Activated naive CD4-positive, alpha-beta T cell treated with anti-CD3 and anti-CD28 coated beads, Interleukin-2, amount 50 U/mL, for 72 hours (primary cell): ENCODE measurements around the gene PRKCH. TPM values are rescaled to one million over a fixed set of nuclear protein-coding genes. Genes with fewer than 3 reads are reported as not detected.
A peak's percentile ranks its signal among the peaks of the same experiment; 100 is the strongest.

Experiments used
- ATAC-seq, 2 donors: fragments of 150-1000 bp; cut with Tn5 transposase; 2 replicates each; pipeline ENCODE4 v1.10.0; 2021; ENCODE audit warnings: mild to moderate bottlenecking in 2 of 2, moderate library complexity in 2 of 2
- DNase-seq, 2 donors: peaks; one replicate each; pipeline ENCODE4 v3.0.0; 2021 to 2022; ENCODE audit warnings: low spot score in 2 of 2
- H3K27ac Mint-ChIP-seq, 2 donors: one replicate each; pipeline ENCODE4 v1.8.0; 2022; ENCODE audit warnings: mild to moderate bottlenecking in 2 of 2, mixed read lengths in 2 of 2
- H3K36me3 Mint-ChIP-seq, 2 donors: one replicate each; pipeline ENCODE4 v1.8.0; 2022; ENCODE audit warnings: mixed read lengths in 2 of 2
- H3K9me3 Mint-ChIP-seq, 2 donors: one replicate each; pipeline ENCODE4 v1.8.0; 2022; ENCODE audit warnings: mixed read lengths in 2 of 2
- total RNA-seq, 2 donors: library from RNA; stranded (reverse); gene quantifications; one replicate each; pipeline ENCODE4 v1.2.3, GENCODE V29; 2022

The PRKCH gene
- total RNA-seq, 2 donors from 2014 or later, result 131 to 216 TPM

- no peak for DNase-seq
- ATAC-seq, result peak in 1 of 2 donors; percentile 25
- Mint-ChIP-seq H3K9me3 (no peaks in the 10 kb centered on the region), H3K27ac (no peak overlapping the region), H3K36me3 (peaks cover 0 to 2% of the 10 kb centered on the region in 2 donors)
Measured at GRCh38 chr14:61364243-61364642, 42.9 kb downstream of the PRKCH start.

GRCh38 chr14:61365667-61366212 is 44.4 kb downstream of the PRKCH start:
- no peak for ATAC-seq
- Mint-ChIP-seq H3K36me3 (peaks cover 0 to 11% of the 10 kb centered on the region in 2 donors), H3K27ac (no peak overlapping the region), H3K9me3 (no peaks in the 10 kb centered on the region)
- no peak for DNase-seq

- Mint-ChIP-seq H3K27ac (peak overlapping the region in 1 of 2 donors; percentile 84), H3K9me3 (peaks cover 3 to 4% of the 10 kb centered on the region in 2 donors), H3K36me3 (peaks cover 6 to 26% of the 10 kb centered on the region in 2 donors)
- DNase-seq (no peak), ATAC-seq (no peak)
Measured at GRCh38 chr14:61368114-61368710, 46.8 kb downstream of the PRKCH start.

GRCh38 chr14:61368781-61369453 is 47.5 kb downstream of the PRKCH start:
- H3K36me3 Mint-ChIP-seq, result peaks cover 13 to 33% of the 10 kb centered on the region in 2 donors
- H3K27ac Mint-ChIP-seq, result peak overlapping the region; percentile 13 to 39

GRCh38 chr14:61369454-61369810 is 48.1 kb downstream of the PRKCH start:
- no peak for ATAC-seq
- peaks cover 18 to 38% of the 10 kb centered on the region in 2 donors for H3K36me3 Mint-ChIP-seq
- peak overlapping the region; percentile 13 to 39 for H3K27ac Mint-ChIP-seq
- DNase-seq, result no peak
- peaks cover 5 to 10% of the 10 kb centered on the region in 2 donors for H3K9me3 Mint-ChIP-seq

More at GRCh38 chr14:61368781-61369453, 47.5 kb downstream of the PRKCH start:
- ATAC-seq (no peak), DNase-seq (no peak)
- peaks cover 5 to 7% of the 10 kb centered on the region in 2 donors for H3K9me3 Mint-ChIP-seq

- ATAC-seq (peak; percentile 68 to 90), DNase-seq (no peak)
- Mint-ChIP-seq H3K9me3 (peaks cover 20 to 21% of the 10 kb centered on the region in 2 donors), H3K27ac (peak overlapping the region; percentile 79 to 80), H3K36me3 (peaks cover 36 to 68% of the 10 kb centered on the region in 2 donors)
Measured at GRCh38 chr14:61372379-61372778, 51.0 kb downstream of the PRKCH start.

- Mint-ChIP-seq H3K36me3 (peaks cover 36 to 74% of the 10 kb centered on the region in 2 donors), H3K9me3 (peaks cover 20 to 21% of the 10 kb centered on the region in 2 donors), H3K27ac (peak overlapping the region; percentile 79 to 80)
- no peak for DNase-seq
- ATAC-seq, result peak; percentile 1 to 64
Measured at GRCh38 chr14:61372842-61373555, 51.6 kb downstream of the PRKCH start.

- DNase-seq, result no peak
- ATAC-seq, result no peak
- Mint-ChIP-seq H3K27ac (peak overlapping the region; percentile 79 to 80), H3K9me3 (peaks cover 20 to 21% of the 10 kb centered on the region in 2 donors), H3K36me3 (peaks cover 47 to 83% of the 10 kb centered on the region in 2 donors)
Measured at GRCh38 chr14:61374284-61374683, 52.9 kb downstream of the PRKCH start.

GRCh38 chr14:61375218-61375617 is 53.8 kb downstream of the PRKCH start:
- H3K9me3 Mint-ChIP-seq, result peaks cover 20 to 21% of the 10 kb centered on the region in 2 donors
- no peak for ATAC-seq
- no peak for DNase-seq
- H3K27ac Mint-ChIP-seq, result peak overlapping the region; percentile 67 to 90
- peaks cover 47 to 88% of the 10 kb centered on the region in 2 donors for H3K36me3 Mint-ChIP-seq

GRCh38 chr14:61376314-61376713 is 54.9 kb downstream of the PRKCH start:
- Mint-ChIP-seq H3K27ac (peak overlapping the region; percentile 1 to 65), H3K36me3 (peaks cover 47 to 86% of the 10 kb centered on the region in 2 donors), H3K9me3 (peaks cover 20 to 21% of the 10 kb centered on the region in 2 donors)
- ATAC-seq, result peak in 1 of 2 donors; percentile 13
- no peak for DNase-seq

GRCh38 chr14:61377749-61378148 is 56.4 kb downstream of the PRKCH start:
- DNase-seq (no peak), ATAC-seq (no peak)
- Mint-ChIP-seq H3K27ac (peak overlapping the region; percentile 65 to 78), H3K36me3 (peaks cover 46 to 77% of the 10 kb centered on the region in 2 donors), H3K9me3 (peaks cover 20 to 21% of the 10 kb centered on the region in 2 donors)

- ATAC-seq (peak; percentile 41 to 60), DNase-seq (no peak)
- Mint-ChIP-seq H3K27ac (peak overlapping the region; percentile 58 to 65), H3K9me3 (peaks cover 9 to 16% of the 10 kb centered on the region in 2 donors), H3K36me3 (peaks cover 26 to 57% of the 10 kb centered on the region in 2 donors)
Measured at GRCh38 chr14:61379639-61380184, 58.3 kb downstream of the PRKCH start.

- Mint-ChIP-seq H3K9me3 (peaks cover 0 to 7% of the 10 kb centered on the region in 2 donors), H3K27ac (peak overlapping the region in 1 of 2 donors; percentile 65), H3K36me3 (peaks cover 17 to 44% of the 10 kb centered on the region in 2 donors)
- no peak for DNase-seq
- ATAC-seq, result no peak
Measured at GRCh38 chr14:61380984-61381383, 59.6 kb downstream of the PRKCH start.

- ATAC-seq (no peak), DNase-seq (no peak)
- Mint-ChIP-seq H3K36me3 (peaks cover 12 to 39% of the 10 kb centered on the region in 2 donors), H3K27ac (peak overlapping the region in 1 of 2 donors; percentile 65), H3K9me3 (peaks cover 0 to 1% of the 10 kb centered on the region in 2 donors)
Measured at GRCh38 chr14:61381553-61381952, 60.2 kb downstream of the PRKCH start.

- Mint-ChIP-seq H3K36me3 (peaks cover 11 to 26% of the 10 kb centered on the region in 2 donors), H3K9me3 (no peaks in the 10 kb centered on the region), H3K27ac (no peak overlapping the region)
- DNase-seq (no peak), ATAC-seq (no peak)
Measured at GRCh38 chr14:61382842-61383241, 61.5 kb downstream of the PRKCH start.

- DNase-seq (peak in 1 of 2 donors; percentile 65), ATAC-seq (peak; percentile 27 to 37)
- H3K27ac Mint-ChIP-seq, result no peak overlapping the region
- peaks cover 0 to 5% of the 10 kb centered on the region in 2 donors for H3K36me3 Mint-ChIP-seq
- no peaks in the 10 kb centered on the region for H3K9me3 Mint-ChIP-seq
Measured at GRCh38 chr14:61385002-61385685, 63.8 kb downstream of the PRKCH start.
